Keratinocyte (primary cell): ENCODE data around the gene SNX8. TPM values are rescaled to one million over a fixed set of nuclear protein-coding genes. Genes with fewer than 3 reads are reported as not detected.

Source experiments
- DNase-seq: peaks from one replicate; pipeline ENCODE4 v3.0.0-alpha.2; 2011; ENCODE audit warnings: low read depth, missing footprints, low spot score
- FAIRE-seq: peaks from 2 replicates; lab custom pipeline; 2011; peaks lifted over from hg19 to GRCh38; lab: Jason Lieb, UNC
- H2AFZ ChIP-seq: 2 replicates; pipeline ENCODE4 v1.6.0; 2012; ENCODE audit warnings: low read length, control low read depth, inconsistent platforms; ENCODE audit not compliant: control insufficient read depth
- H3K27ac ChIP-seq: 2 replicates; pipeline ENCODE4 v1.5.1; 2011; ENCODE audit warnings: low read length; ENCODE audit not compliant: control insufficient read depth, insufficient read depth
- H3K27me3 ChIP-seq: 3 replicates; pipeline ENCODE4 v1.6.0; 2011; ENCODE audit warnings: low read length; ENCODE audit not compliant: control insufficient read depth, insufficient read depth; ENCODE audit errors: extremely low read depth
- H3K36me3 ChIP-seq, 2 experiments: 2 replicates in 1 of 2; 3 replicates in 1 of 2; pipeline ENCODE4 v1.5.1; 2011; ENCODE audit warnings: low read length in 2 of 2, mild to moderate bottlenecking in 1 of 2; ENCODE audit not compliant: control insufficient read depth in 2 of 2, insufficient read depth in 2 of 2; ENCODE audit errors: extremely low read depth in 1 of 2
- H3K4me1 ChIP-seq: 3 replicates; pipeline ENCODE4 v1.5.1; 2011; ENCODE audit warnings: low read length; ENCODE audit not compliant: control insufficient read depth, insufficient read depth; ENCODE audit errors: extremely low read depth
- H3K4me2 ChIP-seq: 3 replicates; pipeline ENCODE4 v1.6.0; 2011; ENCODE audit warnings: low read depth, low read length; ENCODE audit not compliant: control insufficient read depth, insufficient read depth; ENCODE audit errors: extremely low read depth
- H3K4me3 ChIP-seq, 3 experiments: fragments of 200-600 bp in 1 of 3; sonication (generic) in 1 of 3; 2 replicates in 2 of 3; 3 replicates in 1 of 3; pipeline ENCODE4 v1.5.1; 2011 to 2016; ENCODE audit warnings: low read length in 3 of 3, mild to moderate bottlenecking in 3 of 3, control low read depth in 2 of 3, inconsistent platforms in 1 of 3, low read depth in 1 of 3, mixed read lengths in 1 of 3, mixed run types in 1 of 3, moderate library complexity in 1 of 3; ENCODE audit not compliant: control insufficient read depth in 2 of 3, insufficient read depth in 2 of 3; ENCODE audit errors: extremely low read depth in 1 of 3
- H3K79me2 ChIP-seq: 2 replicates; pipeline ENCODE4 v1.6.0; 2012; ENCODE audit warnings: low read length; ENCODE audit not compliant: control insufficient read depth, insufficient read depth
- H3K9ac ChIP-seq: 3 replicates; pipeline ENCODE4 v1.6.0; 2011; ENCODE audit warnings: low read length; ENCODE audit not compliant: control insufficient read depth, insufficient read depth; ENCODE audit errors: extremely low read depth
- H3K9me1 ChIP-seq: 3 replicates; pipeline ENCODE4 v1.6.0; 2011; ENCODE audit warnings: low read length; ENCODE audit not compliant: control insufficient read depth, insufficient read depth; ENCODE audit errors: extremely low read depth
- H3K9me3 ChIP-seq: 2 replicates; pipeline ENCODE4 v1.5.1; 2012; ENCODE audit warnings: low read depth, low read length; ENCODE audit not compliant: control insufficient read depth
- H4K20me1 ChIP-seq: 3 replicates; pipeline ENCODE4 v1.6.0; 2011; ENCODE audit warnings: low read length; ENCODE audit not compliant: control insufficient read depth, insufficient read depth; ENCODE audit errors: extremely low read depth
- EZH2 ChIP-seq: IDR thresholded peaks from one replicate; pipeline ENCODE4 v1.6.1; 2012; ENCODE audit warnings: inconsistent platforms, mild to moderate bottlenecking, low read length, moderate library complexity
- dilution Hi-C: fragments of 300-500 bp; cut with MboI; formaldehyde crosslinking; loops from one replicate; pipeline ENCODE4 v1.7.0; 2020; ENCODE audit warnings: low sequenced_read_pairs; ENCODE audit not compliant: extremely low pct_ligation_motif_present
- polyA plus RNA-seq, 5 experiments: library from polyadenylated mRNA; depleted of rRNA in 3 of 5; stranded (reverse) in 3 of 5; stranded (forward) in 1 of 5; unstranded in 1 of 5; fragments of >200 nt; gene quantifications; 1 replicate in 1 of 5; 2 replicates in 3 of 5; 3 replicates in 1 of 5; pipeline versions ENCODE4 v1.2.1 to v1.2.3, GENCODE V29; 2011 to 2012; ENCODE audit warnings: missing spikeins in 2 of 5, low read depth in 1 of 5, low replicate concordance in 1 of 5
- TF ChIP-seq, protein P1 (sequence below), 3 experiments: IDR thresholded peaks in 1 of 3; conservative IDR thresholded peaks in 1 of 3; optimal IDR thresholded peaks in 1 of 3; 2 replicates in 2 of 3; 3 replicates in 1 of 3; pipeline versions ENCODE3 to v1.5.1; 2011; ENCODE audit warnings: low read length in 3 of 3, mild to moderate bottlenecking in 3 of 3, moderate library complexity in 2 of 3, control low read depth in 1 of 3, inconsistent platforms in 1 of 3; ENCODE audit not compliant: insufficient read depth in 2 of 3; ENCODE audit errors: extremely low read depth in 1 of 3

The SNX8 gene
- polyA plus RNA-seq, 1 donor (not counting 4 experiments of a cell fraction or from before 2014, with no cell fraction given): 24.2 TPM

DNA sequence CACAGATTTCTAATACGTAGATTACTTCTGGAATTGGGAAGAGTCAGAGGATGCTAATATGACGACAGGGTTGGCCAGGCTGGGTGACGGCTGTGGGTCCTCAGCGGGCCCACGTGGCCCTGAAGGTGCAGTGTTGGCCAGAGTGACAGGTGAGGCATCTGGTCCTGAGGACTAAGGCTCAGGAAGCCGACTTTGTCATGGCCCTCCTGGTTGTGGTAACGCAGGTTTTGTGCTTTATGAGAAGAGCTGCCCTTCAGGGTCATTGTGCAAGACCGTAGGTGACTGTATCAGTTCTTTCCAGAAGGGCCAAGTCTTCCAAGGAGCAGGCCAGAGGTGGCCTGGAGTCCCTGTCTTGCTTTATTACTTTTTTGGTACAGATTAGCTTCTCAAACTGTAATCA lies 42.9 kb upstream of the SNX8 start:
- dilution Hi-C loops: no loop called here
- TF ChIP-seq, protein P1, sequence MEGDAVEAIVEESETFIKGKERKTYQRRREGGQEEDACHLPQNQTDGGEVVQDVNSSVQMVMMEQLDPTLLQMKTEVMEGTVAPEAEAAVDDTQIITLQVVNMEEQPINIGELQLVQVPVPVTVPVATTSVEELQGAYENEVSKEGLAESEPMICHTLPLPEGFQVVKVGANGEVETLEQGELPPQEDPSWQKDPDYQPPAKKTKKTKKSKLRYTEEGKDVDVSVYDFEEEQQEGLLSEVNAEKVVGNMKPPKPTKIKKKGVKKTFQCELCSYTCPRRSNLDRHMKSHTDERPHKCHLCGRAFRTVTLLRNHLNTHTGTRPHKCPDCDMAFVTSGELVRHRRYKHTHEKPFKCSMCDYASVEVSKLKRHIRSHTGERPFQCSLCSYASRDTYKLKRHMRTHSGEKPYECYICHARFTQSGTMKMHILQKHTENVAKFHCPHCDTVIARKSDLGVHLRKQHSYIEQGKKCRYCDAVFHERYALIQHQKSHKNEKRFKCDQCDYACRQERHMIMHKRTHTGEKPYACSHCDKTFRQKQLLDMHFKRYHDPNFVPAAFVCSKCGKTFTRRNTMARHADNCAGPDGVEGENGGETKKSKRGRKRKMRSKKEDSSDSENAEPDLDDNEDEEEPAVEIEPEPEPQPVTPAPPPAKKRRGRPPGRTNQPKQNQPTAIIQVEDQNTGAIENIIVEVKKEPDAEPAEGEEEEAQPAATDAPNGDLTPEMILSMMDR (optimal IDR thresholded peaks at IDR 0.05 in 1 of 3, IDR thresholded peaks at IDR 0.05 in 1 of 3, conservative IDR thresholded peaks at IDR 0.05 in 1 of 3; ENCODE audit: extremely low read depth in 1 of 3, insufficient read depth in 2 of 3, low read length in 3 of 3): no peak
- no peak for TF ChIP-seq EZH2
- Histone ChIP-seq H3K9me3 (no peaks in the 10 kb centered on the region), H4K20me1 (peaks cover 26% of the 10 kb centered on the region), H3K4me3 (no peak overlapping the region), H3K9me1 (no peaks in the 10 kb centered on the region), H2AFZ (no peak overlapping the region), H3K4me2 (peak overlapping the region; percentile 97), H3K36me3 (peaks cover 8 to 42% of the 10 kb centered on the region in 2 experiments), H3K27ac (no peak overlapping the region), H3K79me2 (peaks cover 74% of the 10 kb centered on the region), H3K9ac (no peak overlapping the region), H3K4me1 (peaks cover 28% of the 10 kb centered on the region), H3K27me3 (no peaks in the 10 kb centered on the region)
- DNase-seq (no peak), FAIRE-seq (no peak)

DNA sequence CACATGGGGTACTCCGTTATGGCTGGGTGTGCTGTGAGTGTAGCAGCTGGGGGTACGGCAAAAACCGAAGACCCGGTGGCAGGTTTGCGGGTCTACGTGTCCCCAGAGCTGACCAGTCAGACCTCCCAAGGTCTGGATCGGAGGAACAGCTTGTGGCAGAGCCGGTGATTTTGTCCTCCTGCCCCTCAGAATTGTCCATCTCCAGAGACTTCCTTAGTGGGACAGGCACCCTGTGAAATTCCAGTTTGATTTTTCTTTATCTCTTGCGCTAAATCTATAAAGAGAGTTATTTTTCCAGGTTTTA lies 41.4 kb upstream of the SNX8 start:
- Histone ChIP-seq H3K9me1 (no peaks in the 10 kb centered on the region), H3K27me3 (no peaks in the 10 kb centered on the region), H3K9ac (peak overlapping the region; percentile 100), H3K4me2 (peak overlapping the region; percentile 97), H3K4me3 (peak overlapping the region; percentile 83 to 86 (median 84)), H2AFZ (no peak overlapping the region), H4K20me1 (peaks cover 22% of the 10 kb centered on the region), H3K79me2 (peaks cover 64% of the 10 kb centered on the region), H3K27ac (peak overlapping the region; percentile 100), H3K4me1 (peaks cover 27% of the 10 kb centered on the region), H3K36me3 (peaks cover 8 to 36% of the 10 kb centered on the region in 2 experiments), H3K9me3 (no peaks in the 10 kb centered on the region)
- no peak for FAIRE-seq
- no peak for DNase-seq
- dilution Hi-C loops: no loop called here
- TF ChIP-seq, protein P1 (optimal IDR thresholded peaks at IDR 0.05 in 1 of 3, IDR thresholded peaks at IDR 0.05 in 1 of 3, conservative IDR thresholded peaks at IDR 0.05 in 1 of 3; ENCODE audit: extremely low read depth in 1 of 3, insufficient read depth in 2 of 3, low read length in 3 of 3): no peak
- TF ChIP-seq EZH2: no peak
